ENCODE results near the gene HDAC5.

- TF ChIP-seq CTCF (IDR thresholded peaks at IDR 0.05) (no peak), POLR2A (IDR thresholded peaks at IDR 0.05) (no peak)
These were observed 10.1 kb downstream of the HDAC5 start for GRCh38 chr17:44113382-44113781.

Data from body of pancreas (tissue), 4 donors.